Suprapubic skin (tissue), 4 donors: Measurements from ENCODE around the gene SMIM5. TPM values are rescaled to one million over a fixed set of nuclear protein-coding genes. Genes with fewer than 3 reads are reported as not detected.

Experiments used
- DNase-seq, 2 donors: peaks; one replicate each; pipeline ENCODE4 v3.0.0-alpha.2; 2019; ENCODE audit warnings: low spot score in 2 of 2
- H3K27ac ChIP-seq: fragments of 200-600 bp; sonication (generic); one replicate; pipeline ENCODE4 v1.5.1; 2019
- H3K27me3 ChIP-seq: fragments of 200-600 bp; sonication (generic); one replicate; pipeline ENCODE4 v1.5.1; 2019
- H3K36me3 ChIP-seq: fragments of 200-600 bp; sonication (generic); one replicate; pipeline ENCODE4 v1.5.1; 2019
- H3K4me1 ChIP-seq: fragments of 200-600 bp; sonication (generic); one replicate; pipeline ENCODE4 v1.5.1; 2019
- H3K4me3 ChIP-seq: fragments of 200-600 bp; sonication (generic); one replicate; pipeline ENCODE4 v1.5.1; 2019; ENCODE audit warnings: mild to moderate bottlenecking
- H3K9me3 ChIP-seq: fragments of 200-600 bp; sonication (generic); one replicate; pipeline ENCODE4 v1.5.1; 2019
- EP300 ChIP-seq: sonication (generic); formaldehyde crosslinking; IDR thresholded peaks from one replicate; pipeline ENCODE4 v1.6.1; 2017; ENCODE audit warnings: antibody characterized with exemption
- POLR2A ChIP-seq, 2 donors: fragments of 450-650 bp; IDR thresholded peaks; one replicate each; pipeline ENCODE4 v1.6.1; 2017; ENCODE audit warnings: antibody characterized with exemption in 2 of 2, mild to moderate bottlenecking in 2 of 2, moderate library complexity in 2 of 2
- POLR2AphosphoS5 ChIP-seq, 3 donors: sonication (generic); formaldehyde crosslinking; IDR thresholded peaks; one replicate each; pipeline ENCODE4 v1.6.1; 2017; ENCODE audit warnings: antibody characterized with exemption in 3 of 3
- WGBS: methylation state at CpG from one replicate; pipeline ENCODE4 v1.1.5; 2018; 5-methylcytosine and 5-hydroxymethylcytosine counted together
- total RNA-seq, 4 donors: library from RNA; depleted of rRNA; stranded (reverse); fragments of >200 nt; gene quantifications; one replicate each; pipeline ENCODE4 v1.1.0, GENCODE V29; 2016
- TF ChIP-seq, protein P1 (sequence below), 2 donors: fragments of 200-600 bp in 1 of 2; fragments of 450-650 bp in 1 of 2; sonication (generic) in 1 of 2; IDR thresholded peaks; one replicate each; pipeline ENCODE4 v1.5.1; 2016 to 2019; ENCODE audit warnings: antibody characterized with exemption in 2 of 2, mild to moderate bottlenecking in 1 of 2, moderate library complexity in 1 of 2

The SMIM5 gene
- total RNA-seq, 4 donors from 2014 or later = 1.7 to 11.8 (median 8.6) TPM

DNA sequence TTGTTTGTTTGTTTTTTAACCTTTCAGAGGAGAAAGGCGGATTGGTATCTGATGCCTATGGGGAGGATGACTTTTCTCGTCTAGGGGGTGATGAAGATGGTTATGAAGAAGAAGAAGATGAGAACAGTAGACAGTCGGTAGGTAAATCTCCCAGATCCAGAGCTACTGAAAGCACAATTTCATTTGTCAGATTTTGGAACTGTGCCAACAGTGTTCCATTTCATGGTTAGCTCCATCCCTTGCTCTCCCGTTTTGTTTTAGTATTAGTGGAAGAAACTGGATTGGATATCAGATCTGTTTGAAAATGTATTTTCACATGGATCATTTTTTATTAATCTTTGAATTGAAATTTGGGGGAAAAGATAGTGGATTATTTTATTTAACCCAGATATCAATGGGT lies 35.3 kb downstream of the SMIM5 start:
- Histone ChIP-seq H3K4me3 (peak overlapping the region; percentile 88), H3K27ac (no peak overlapping the region)
- 60% methylated on average over 4 of the region's 4 CpGs for WGBS

DNA sequence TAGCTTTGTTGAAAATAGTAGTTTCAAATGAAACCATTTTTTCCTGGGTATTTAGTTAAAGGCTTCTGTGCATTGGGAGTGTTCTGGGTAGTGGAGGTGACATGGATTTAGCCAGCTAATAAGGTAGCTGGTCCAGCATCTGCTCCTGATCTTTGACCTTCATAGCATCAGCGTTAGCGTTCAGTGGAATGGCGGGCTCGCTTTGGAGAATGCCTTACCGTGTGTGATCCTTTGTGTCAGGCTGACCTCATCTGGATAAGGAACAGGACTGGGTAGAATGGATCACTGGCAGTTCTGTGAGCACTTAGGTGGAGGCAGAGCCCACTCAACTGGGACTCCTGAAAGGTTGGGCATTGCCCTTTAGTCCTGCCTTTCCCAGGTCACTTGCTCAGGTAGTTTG lies 37.6 kb downstream of the SMIM5 start:
- no peak overlapping the region for H3K4me3 ChIP-seq
- H3K36me3 ChIP-seq = peaks cover 57% of the 10 kb centered on the region
- TF ChIP-seq POLR2A (IDR thresholded peaks at IDR 0.05) (no peak), EP300 (no peak), POLR2AphosphoS5 (IDR thresholded peaks at IDR 0.05) (no peak)
- TF ChIP-seq, protein P1, sequence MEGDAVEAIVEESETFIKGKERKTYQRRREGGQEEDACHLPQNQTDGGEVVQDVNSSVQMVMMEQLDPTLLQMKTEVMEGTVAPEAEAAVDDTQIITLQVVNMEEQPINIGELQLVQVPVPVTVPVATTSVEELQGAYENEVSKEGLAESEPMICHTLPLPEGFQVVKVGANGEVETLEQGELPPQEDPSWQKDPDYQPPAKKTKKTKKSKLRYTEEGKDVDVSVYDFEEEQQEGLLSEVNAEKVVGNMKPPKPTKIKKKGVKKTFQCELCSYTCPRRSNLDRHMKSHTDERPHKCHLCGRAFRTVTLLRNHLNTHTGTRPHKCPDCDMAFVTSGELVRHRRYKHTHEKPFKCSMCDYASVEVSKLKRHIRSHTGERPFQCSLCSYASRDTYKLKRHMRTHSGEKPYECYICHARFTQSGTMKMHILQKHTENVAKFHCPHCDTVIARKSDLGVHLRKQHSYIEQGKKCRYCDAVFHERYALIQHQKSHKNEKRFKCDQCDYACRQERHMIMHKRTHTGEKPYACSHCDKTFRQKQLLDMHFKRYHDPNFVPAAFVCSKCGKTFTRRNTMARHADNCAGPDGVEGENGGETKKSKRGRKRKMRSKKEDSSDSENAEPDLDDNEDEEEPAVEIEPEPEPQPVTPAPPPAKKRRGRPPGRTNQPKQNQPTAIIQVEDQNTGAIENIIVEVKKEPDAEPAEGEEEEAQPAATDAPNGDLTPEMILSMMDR (IDR thresholded peaks at IDR 0.05) = no peak
- no peak overlapping the region for H3K27ac ChIP-seq
- no peaks in the 10 kb centered on the region for H3K27me3 ChIP-seq
- H3K9me3 ChIP-seq = no peaks in the 10 kb centered on the region
- no peak for DNase-seq
- WGBS = 77% methylated on average over 5 of the region's 5 CpGs
- peaks cover 29% of the 10 kb centered on the region for H3K4me1 ChIP-seq

More for the DNA sequence above, 35.3 kb downstream of the SMIM5 start:
- Histone ChIP-seq H3K27me3 (no peaks in the 10 kb centered on the region), H3K4me1 (peaks cover 23% of the 10 kb centered on the region), H3K9me3 (no peaks in the 10 kb centered on the region), H3K36me3 (peaks cover 47% of the 10 kb centered on the region)
- no peak for DNase-seq
- TF ChIP-seq POLR2AphosphoS5 (IDR thresholded peaks at IDR 0.05) (no peak), POLR2A (IDR thresholded peaks at IDR 0.05) (no peak), EP300 (no peak)
- TF ChIP-seq, protein P1 (IDR thresholded peaks at IDR 0.05) = no peak

DNA sequence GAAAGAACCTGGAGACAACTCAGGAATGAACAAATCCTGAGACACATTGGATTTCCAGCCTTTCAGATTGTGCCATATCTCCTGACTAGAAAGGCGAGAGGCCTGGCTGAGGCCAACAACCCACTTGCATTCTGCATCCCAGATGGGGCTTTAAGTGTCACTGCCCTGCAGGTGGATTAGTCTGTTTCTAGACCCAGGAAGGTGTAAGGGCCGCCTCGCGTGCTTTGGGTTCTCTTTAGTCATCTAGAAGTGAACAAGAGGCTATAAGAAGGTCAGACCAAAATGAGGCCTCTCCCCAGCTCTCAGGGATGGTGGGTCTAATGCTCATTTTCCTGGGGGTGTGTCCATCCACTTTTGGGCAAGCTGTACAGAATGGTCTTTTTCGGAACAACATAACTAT lies 38.8 kb downstream of the SMIM5 start:
- Histone ChIP-seq H3K27me3 (no peaks in the 10 kb centered on the region), H3K27ac (no peak overlapping the region), H3K9me3 (no peaks in the 10 kb centered on the region), H3K4me1 (peaks cover 19% of the 10 kb centered on the region), H3K36me3 (peaks cover 66% of the 10 kb centered on the region), H3K4me3 (no peak overlapping the region)
- 98% methylated on average over 5 of the region's 5 CpGs for WGBS
- TF ChIP-seq, protein P1 (IDR thresholded peaks at IDR 0.05) = no peak
- no peak for TF ChIP-seq POLR2AphosphoS5 (IDR thresholded peaks at IDR 0.05)
- TF ChIP-seq EP300 = no peak
- no peak for TF ChIP-seq POLR2A (IDR thresholded peaks at IDR 0.05)
- DNase-seq = no peak

DNA sequence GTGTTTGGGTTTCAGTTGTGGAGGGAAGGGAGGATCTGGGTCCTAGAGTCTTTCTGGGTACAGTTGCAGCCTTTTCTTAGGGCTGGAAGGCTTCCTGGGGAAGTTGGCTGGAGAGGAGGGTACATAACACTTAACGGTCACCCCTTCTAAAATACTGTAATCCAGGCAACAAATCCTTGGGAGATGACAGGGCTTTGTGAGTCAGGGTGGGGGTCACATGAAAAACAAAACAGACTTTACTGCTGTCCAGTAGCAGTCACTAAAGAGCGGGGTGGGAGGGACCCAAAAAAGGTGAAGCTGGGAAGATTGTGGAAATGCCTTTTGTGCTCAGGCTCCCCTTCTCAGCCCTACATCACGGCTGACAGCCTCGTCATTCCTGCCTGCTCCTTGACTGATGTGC lies 40.3 kb downstream of the SMIM5 start:
- H3K27me3 ChIP-seq = no peaks in the 10 kb centered on the region
- no peak for DNase-seq
- peaks cover 15% of the 10 kb centered on the region for H3K4me1 ChIP-seq
- no peak overlapping the region for H3K4me3 ChIP-seq
- H3K27ac ChIP-seq = no peak overlapping the region
- 84% methylated on average over 4 of the region's 4 CpGs for WGBS
- H3K36me3 ChIP-seq = peaks cover 72% of the 10 kb centered on the region
- TF ChIP-seq EP300 (no peak), POLR2A (IDR thresholded peaks at IDR 0.05) (no peak), POLR2AphosphoS5 (IDR thresholded peaks at IDR 0.05) (no peak)
- TF ChIP-seq, protein P1 (IDR thresholded peaks at IDR 0.05) = no peak
- no peaks in the 10 kb centered on the region for H3K9me3 ChIP-seq

DNA sequence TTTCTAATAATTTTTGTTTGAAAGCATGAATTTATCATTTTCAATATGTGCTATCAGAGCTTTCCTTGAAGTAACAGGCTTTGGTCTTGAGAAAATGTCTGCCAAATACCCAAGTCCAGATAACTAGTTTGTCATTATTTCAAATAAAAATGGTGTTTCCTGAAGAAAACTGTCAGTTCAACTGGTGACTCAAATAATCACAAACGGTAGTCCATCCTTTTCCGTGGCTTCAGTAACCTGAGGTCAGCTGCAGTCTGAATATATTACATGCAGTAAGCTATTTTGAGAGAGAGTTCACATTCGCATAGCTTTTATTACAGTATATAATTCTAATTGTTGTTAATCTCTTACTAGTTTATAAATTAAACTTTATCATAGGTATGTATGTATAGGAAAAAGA lies 43.2 kb downstream of the SMIM5 start:
- H3K27me3 ChIP-seq = no peaks in the 10 kb centered on the region
- TF ChIP-seq POLR2A (IDR thresholded peaks at IDR 0.05) = no peak
- TF ChIP-seq, protein P1 (IDR thresholded peaks at IDR 0.05) = no peak
- no peak for TF ChIP-seq EP300
- no peak for TF ChIP-seq POLR2AphosphoS5 (IDR thresholded peaks at IDR 0.05)
- H3K4me3 ChIP-seq = no peak overlapping the region
- H3K4me1 ChIP-seq = peaks cover 42% of the 10 kb centered on the region
- H3K27ac ChIP-seq = no peak overlapping the region
- 76% methylated on average over 3 of the region's 3 CpGs for WGBS
- DNase-seq = no peak
- H3K36me3 ChIP-seq = peaks cover 49% of the 10 kb centered on the region
- H3K9me3 ChIP-seq = no peaks in the 10 kb centered on the region
